EH (cell line): ENCODE data around the gene UIMC1.

ENCODE experiments used
- DNase-seq: peaks from one replicate; pipeline ENCODE4 v3.0.0-alpha.2; 2015; ENCODE audit warnings: low read depth

UIMC1 gene

GRCh38 chr5:176902102-176902814 is 104.3 kb downstream of the UIMC1 start:
- DNase-seq, result no peak

GRCh38 chr5:176901260-176902101 is 105.1 kb downstream of the UIMC1 start:
- DNase-seq, result no peak

- DNase-seq, result no peak
Measured at GRCh38 chr5:176900780-176901204, 105.8 kb downstream of the UIMC1 start.

- peak; percentile 5 for DNase-seq
Measured at GRCh38 chr5:176899946-176900779, 106.4 kb downstream of the UIMC1 start.

GRCh38 chr5:176899296-176899891 is 107.2 kb downstream of the UIMC1 start, which contains the start of gene HK3:
TSS of gene HK3 (minus strand) at chr5:176899346. CDS start at chr5:176896159, 3,187 bp downstream.
- DNase-seq, result no peak

GRCh38 chr5:176897263-176897662 is 109.3 kb downstream of the UIMC1 start:
- DNase-seq, result no peak

GRCh38 chr5:176895831-176896230 is 110.7 kb downstream of the UIMC1 start:
- no peak for DNase-seq

GRCh38 chr5:176894298-176894697 is 112.3 kb downstream of the UIMC1 start:
- no peak for DNase-seq

- DNase-seq, result no peak
Measured at GRCh38 chr5:176892663-176893062, 113.9 kb downstream of the UIMC1 start.

- no peak for DNase-seq
Measured at GRCh38 chr5:176891331-176891958, 115.1 kb downstream of the UIMC1 start.

- DNase-seq, result no peak
Measured at GRCh38 chr5:176890455-176891330, 115.9 kb downstream of the UIMC1 start.

GRCh38 chr5:176889321-176890280 is 117.0 kb downstream of the UIMC1 start:
- no peak for DNase-seq

GRCh38 chr5:176888865-176889165 is 117.8 kb downstream of the UIMC1 start:
- no peak for DNase-seq

GRCh38 chr5:176888016-176888864 is 118.3 kb downstream of the UIMC1 start:
- DNase-seq, result no peak

- DNase-seq, result no peak
Measured at GRCh38 chr5:176887252-176887849, 119.2 kb downstream of the UIMC1 start.

- no peak for DNase-seq
Measured at GRCh38 chr5:176886336-176887251, 120.0 kb downstream of the UIMC1 start.

- no peak for DNase-seq
Measured at GRCh38 chr5:176884571-176884890, 122.0 kb downstream of the UIMC1 start.
